Measurements from ENCODE around the gene KMT2C. TPM values are rescaled to one million over a fixed set of nuclear protein-coding genes. Genes with fewer than 3 reads are reported as not detected.
"Not testable (repeated sequence)": the region's sequence is repeated elsewhere in the genome, so short reads cannot be mapped to it uniquely, and the experiment has no call there.

The KMT2C gene
- total RNA-seq, 1 experiment from 2014 or later = 54.3 TPM

- BruUV-seq (replicated peaks) = not testable (repeated sequence)
Measured at GRCh38 chr7:152247851-152248250, 188.0 kb downstream of the KMT2C start.

GRCh38 chr7:152245417-152245816 is 190.4 kb downstream of the KMT2C start:
- H3K4me1 ChIP-seq (replicated peaks; ENCODE audit: insufficient read depth); POLR2A ChIA-PET (ENCODE audit: unreplicated experiment); H3K36me3 ChIP-seq (ENCODE audit: low read depth); CTCF ChIA-PET; intact Hi-C loops (cut with micrococcal nuclease; ENCODE audit: unreplicated experiment); H3K27ac ChIP-seq; H3F3A ChIP-seq (ENCODE audit: insufficient read depth, low read depth); DNase-seq; H3K4me2 ChIP-seq; H3K4me3 ChIP-seq; H3K9me3 ChIP-seq (ENCODE audit: insufficient read depth, low read depth); BruUV-seq (replicated peaks); H2AFZ ChIP-seq; H3K9me2 ChIP-seq (ENCODE audit: insufficient read depth); H3K79me2 ChIP-seq (ENCODE audit: low read depth); H4K20me1 ChIP-seq (ENCODE audit: insufficient read depth); H3K27me3 ChIP-seq (ENCODE audit: insufficient read depth, low read depth): not testable (repeated sequence)

More at GRCh38 chr7:152247851-152248250, 188.0 kb downstream of the KMT2C start:
- H3K79me2 ChIP-seq (ENCODE audit: low read depth); intact Hi-C loops (cut with micrococcal nuclease; ENCODE audit: unreplicated experiment); H3K4me1 ChIP-seq (replicated peaks; ENCODE audit: insufficient read depth); H4K20me1 ChIP-seq (ENCODE audit: insufficient read depth); DNase-seq; H3K4me2 ChIP-seq; CTCF ChIA-PET; H3K9me3 ChIP-seq (ENCODE audit: insufficient read depth, low read depth); H3K9me2 ChIP-seq (ENCODE audit: insufficient read depth); H3F3A ChIP-seq (ENCODE audit: insufficient read depth, low read depth); POLR2A ChIA-PET (ENCODE audit: unreplicated experiment); H3K27me3 ChIP-seq (ENCODE audit: insufficient read depth, low read depth); H3K4me3 ChIP-seq; H2AFZ ChIP-seq; H3K27ac ChIP-seq: not testable (repeated sequence)
- peaks cover 12% of the 10 kb centered on the region; the same call in 1 of the 2 replicates for H3K36me3 ChIP-seq (ENCODE audit: low read depth)

DNA sequence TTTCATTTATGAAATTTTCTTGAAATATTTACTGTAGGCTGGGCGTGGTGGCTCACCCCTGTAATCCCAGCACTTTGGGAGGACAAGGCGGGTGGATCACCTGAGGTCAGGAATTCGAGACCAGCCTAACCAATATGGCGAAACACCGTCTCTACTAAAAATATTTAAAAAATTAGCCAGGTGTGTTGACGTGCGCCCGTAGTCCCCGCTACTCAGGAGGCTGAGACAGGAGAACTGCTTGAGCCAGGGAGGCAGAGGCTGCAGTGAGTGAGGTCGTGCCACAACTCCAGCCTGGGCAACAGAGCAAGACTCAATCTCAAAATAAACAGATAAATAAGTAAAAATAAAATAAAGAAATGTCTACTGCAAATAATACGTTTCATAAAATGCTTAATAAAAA is 192.3 kb downstream of the KMT2C start:
- H3K27ac ChIP-seq; H3K9me3 ChIP-seq (ENCODE audit: insufficient read depth, low read depth); H2AFZ ChIP-seq; POLR2A ChIA-PET (ENCODE audit: unreplicated experiment); H3K4me2 ChIP-seq; H3K79me2 ChIP-seq (ENCODE audit: low read depth); H3K4me1 ChIP-seq (replicated peaks; ENCODE audit: insufficient read depth); H3F3A ChIP-seq (ENCODE audit: insufficient read depth, low read depth); CTCF ChIA-PET; H4K20me1 ChIP-seq (ENCODE audit: insufficient read depth); DNase-seq; BruUV-seq (replicated peaks); H3K27me3 ChIP-seq (ENCODE audit: insufficient read depth, low read depth); H3K4me3 ChIP-seq; intact Hi-C loops (cut with micrococcal nuclease; ENCODE audit: unreplicated experiment); H3K36me3 ChIP-seq (ENCODE audit: low read depth); H3K9me2 ChIP-seq (ENCODE audit: insufficient read depth): not testable (repeated sequence)

- H3K79me2 ChIP-seq (ENCODE audit: low read depth); H4K20me1 ChIP-seq (ENCODE audit: insufficient read depth); H3K9me2 ChIP-seq (ENCODE audit: insufficient read depth); H3F3A ChIP-seq (ENCODE audit: insufficient read depth, low read depth); BruUV-seq (replicated peaks); H2AFZ ChIP-seq; POLR2A ChIA-PET (ENCODE audit: unreplicated experiment); CTCF ChIA-PET; H3K4me3 ChIP-seq; H3K9me3 ChIP-seq (ENCODE audit: insufficient read depth, low read depth); DNase-seq; H3K4me2 ChIP-seq; H3K36me3 ChIP-seq (ENCODE audit: low read depth); H3K4me1 ChIP-seq (replicated peaks; ENCODE audit: insufficient read depth); H3K27me3 ChIP-seq (ENCODE audit: insufficient read depth, low read depth); H3K27ac ChIP-seq; intact Hi-C loops (cut with micrococcal nuclease; ENCODE audit: unreplicated experiment): not testable (repeated sequence)
Measured at GRCh38 chr7:152241301-152241700, 194.5 kb downstream of the KMT2C start.

GRCh38 chr7:152236306-152236705 is 199.5 kb downstream of the KMT2C start:
- H3K4me1 ChIP-seq (replicated peaks; ENCODE audit: insufficient read depth); CTCF ChIA-PET; H2AFZ ChIP-seq; H3K4me2 ChIP-seq; H4K20me1 ChIP-seq (ENCODE audit: insufficient read depth); H3K4me3 ChIP-seq; DNase-seq; POLR2A ChIA-PET (ENCODE audit: unreplicated experiment); H3K9me2 ChIP-seq (ENCODE audit: insufficient read depth); H3K79me2 ChIP-seq (ENCODE audit: low read depth); H3K9me3 ChIP-seq (ENCODE audit: insufficient read depth, low read depth); H3K27me3 ChIP-seq (ENCODE audit: insufficient read depth, low read depth); H3K36me3 ChIP-seq (ENCODE audit: low read depth); BruUV-seq (replicated peaks); H3K27ac ChIP-seq; intact Hi-C loops (cut with micrococcal nuclease; ENCODE audit: unreplicated experiment); H3F3A ChIP-seq (ENCODE audit: insufficient read depth, low read depth): not testable (repeated sequence)

- H2AFZ ChIP-seq; H3K4me1 ChIP-seq (replicated peaks; ENCODE audit: insufficient read depth); H3K79me2 ChIP-seq (ENCODE audit: low read depth); H3K4me2 ChIP-seq; POLR2A ChIA-PET (ENCODE audit: unreplicated experiment); H4K20me1 ChIP-seq (ENCODE audit: insufficient read depth); H3K36me3 ChIP-seq (ENCODE audit: low read depth); H3K27me3 ChIP-seq (ENCODE audit: insufficient read depth, low read depth); intact Hi-C loops (cut with micrococcal nuclease; ENCODE audit: unreplicated experiment); H3K9me2 ChIP-seq (ENCODE audit: insufficient read depth); H3F3A ChIP-seq (ENCODE audit: insufficient read depth, low read depth); DNase-seq; BruUV-seq (replicated peaks); H3K4me3 ChIP-seq; H3K9me3 ChIP-seq (ENCODE audit: insufficient read depth, low read depth); CTCF ChIA-PET; H3K27ac ChIP-seq: not testable (repeated sequence)
Measured at GRCh38 chr7:152234421-152234820, 201.4 kb downstream of the KMT2C start.
